Measurements from ENCODE around the gene COL2A1. TPM values are rescaled to one million over a fixed set of nuclear protein-coding genes. Genes with fewer than 3 reads are reported as not detected.

COL2A1 gene
- total and polyA plus RNA-seq, 4 donors, result 0.05 to 8.7 (median 0.15) TPM; not detected in 1

GRCh38 chr12:48005001-48005749 is 899 bp upstream of the COL2A1 start:
- TF ChIP-seq CTCF (IDR thresholded peaks at IDR 0.05; ENCODE audit: control extremely low read depth, extremely low read depth), result no peak
- Histone ChIP-seq H3K4me3 (no peak overlapping the region), H3K36me3 (ENCODE audit: control insufficient read depth in 4 of 4, insufficient read depth in 4 of 4, low read length in 4 of 4) (no peaks in the 10 kb centered on the region), H3K4me1 (ENCODE audit: control insufficient read depth in 5 of 5, insufficient read depth in 5 of 5, low read length in 5 of 5) (peaks cover 0 to 52% (median 10%) of the 10 kb centered on the region in 5 donors), H3K27ac (ENCODE audit: low read depth in 1 of 2, low read length in 1 of 2) (no peak overlapping the region), H3K9ac (ENCODE audit: insufficient read depth in 1 of 2, low read length in 2 of 2) (peak overlapping the region in 1 of 2 donors; percentile 27), H3K9me3 (ENCODE audit: control insufficient read depth in 4 of 4, insufficient read depth in 3 of 4, low read length in 3 of 4) (no peaks in the 10 kb centered on the region), H3K27me3 (ENCODE audit: control insufficient read depth in 3 of 3, insufficient read depth in 3 of 3, low read length in 2 of 3) (peaks cover 0 to 85% (median 63%) of the 10 kb centered on the region in 3 donors)
- no peak for ATAC-seq (ENCODE audit: insufficient read depth, low FRiP score)
- DNase-seq, result peak; percentile 38 to 57 (median 50)
- 33 to 36% methylated on average over 30 of the region's 30 CpGs for WGBS, 2 donors

- Histone ChIP-seq H3K27ac (ENCODE audit: low read depth in 1 of 2, low read length in 1 of 2) (no peak overlapping the region), H3K9me3 (ENCODE audit: control insufficient read depth in 4 of 4, insufficient read depth in 3 of 4, low read length in 3 of 4) (no peaks in the 10 kb centered on the region), H3K4me1 (ENCODE audit: control insufficient read depth in 5 of 5, insufficient read depth in 5 of 5, low read length in 5 of 5) (peaks cover 0 to 52% (median 10%) of the 10 kb centered on the region in 5 donors), H3K4me3 (no peak overlapping the region), H3K36me3 (ENCODE audit: control insufficient read depth in 4 of 4, insufficient read depth in 4 of 4, low read length in 4 of 4) (no peaks in the 10 kb centered on the region), H3K27me3 (ENCODE audit: control insufficient read depth in 3 of 3, insufficient read depth in 3 of 3, low read length in 2 of 3) (peaks cover 0 to 88% (median 74%) of the 10 kb centered on the region in 3 donors), H3K9ac (ENCODE audit: insufficient read depth in 1 of 2, low read length in 2 of 2) (no peak overlapping the region)
- peak; percentile 35 to 53 (median 48) for DNase-seq
- no peak for ATAC-seq (ENCODE audit: insufficient read depth, low FRiP score)
- TF ChIP-seq CTCF (IDR thresholded peaks at IDR 0.05; ENCODE audit: control extremely low read depth, extremely low read depth), result no peak
- WGBS, 2 donors, result 4 to 6% methylated on average over 38 of the region's 38 CpGs
Observed at GRCh38 chr12:48003226-48004052, 837 bp downstream of the COL2A1 start.

GRCh38 chr12:48002773-48003218 is 1.5 kb downstream of the COL2A1 start:
- Histone ChIP-seq H3K27ac (ENCODE audit: low read depth in 1 of 2, low read length in 1 of 2) (no peak overlapping the region), H3K27me3 (ENCODE audit: control insufficient read depth in 3 of 3, insufficient read depth in 3 of 3, low read length in 2 of 3) (peaks cover 0 to 94% (median 76%) of the 10 kb centered on the region in 3 donors), H3K9ac (ENCODE audit: insufficient read depth in 1 of 2, low read length in 2 of 2) (no peak overlapping the region), H3K4me3 (no peak overlapping the region), H3K4me1 (ENCODE audit: control insufficient read depth in 5 of 5, insufficient read depth in 5 of 5, low read length in 5 of 5) (peaks cover 0 to 52% (median 10%) of the 10 kb centered on the region in 5 donors), H3K9me3 (ENCODE audit: control insufficient read depth in 4 of 4, insufficient read depth in 3 of 4, low read length in 3 of 4) (no peaks in the 10 kb centered on the region), H3K36me3 (ENCODE audit: control insufficient read depth in 4 of 4, insufficient read depth in 4 of 4, low read length in 4 of 4) (no peaks in the 10 kb centered on the region)
- WGBS, 2 donors, result 2% methylated on average over 26 of the region's 26 CpGs
- DNase-seq (peak; percentile 73 to 80 (median 74)), ATAC-seq (ENCODE audit: insufficient read depth, low FRiP score) (no peak)
- no peak for TF ChIP-seq CTCF (IDR thresholded peaks at IDR 0.05; ENCODE audit: control extremely low read depth, extremely low read depth)

Measured in lung (tissue), 12 donors.